ENCODE results near the gene SYNGAP1. TPM values are rescaled to one million over a fixed set of nuclear protein-coding genes. Genes with fewer than 3 reads are reported as not detected.

The SYNGAP1 gene
- total RNA-seq, 1 experiment from 2014 or later, result 29.0 TPM

DNA sequence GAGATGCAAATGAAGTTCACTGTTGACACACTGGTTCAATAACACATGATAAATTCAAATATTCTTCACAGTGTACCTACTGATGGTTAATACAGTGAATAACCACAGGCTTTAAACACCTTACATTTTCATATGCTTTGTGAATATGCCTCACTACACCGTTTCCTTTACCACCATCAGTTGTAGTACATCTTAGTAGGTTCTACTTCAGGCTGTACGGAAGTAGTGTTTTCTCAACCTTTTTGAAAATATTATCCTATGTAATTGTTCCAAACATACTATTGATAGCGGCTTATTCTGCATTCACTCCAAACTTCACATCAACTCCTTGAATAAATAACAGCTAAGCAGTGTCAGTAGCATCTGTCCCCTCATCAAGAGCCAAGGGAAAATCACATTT, 49.8 kb downstream of the SYNGAP1 start:
- BruUV-seq (replicated peaks), result no TSS peak
- no peak for TF ChIP-seq SIN3A (IDR thresholded peaks at IDR 0.05; ENCODE audit: borderline replicate concordance, insufficient read depth, low read depth, low read length)
- TF ChIP-seq TCF7L2 (IDR thresholded peaks at IDR 0.05; ENCODE audit: low read depth, low read length), result no peak
- TF ChIP-seq, protein P1, sequence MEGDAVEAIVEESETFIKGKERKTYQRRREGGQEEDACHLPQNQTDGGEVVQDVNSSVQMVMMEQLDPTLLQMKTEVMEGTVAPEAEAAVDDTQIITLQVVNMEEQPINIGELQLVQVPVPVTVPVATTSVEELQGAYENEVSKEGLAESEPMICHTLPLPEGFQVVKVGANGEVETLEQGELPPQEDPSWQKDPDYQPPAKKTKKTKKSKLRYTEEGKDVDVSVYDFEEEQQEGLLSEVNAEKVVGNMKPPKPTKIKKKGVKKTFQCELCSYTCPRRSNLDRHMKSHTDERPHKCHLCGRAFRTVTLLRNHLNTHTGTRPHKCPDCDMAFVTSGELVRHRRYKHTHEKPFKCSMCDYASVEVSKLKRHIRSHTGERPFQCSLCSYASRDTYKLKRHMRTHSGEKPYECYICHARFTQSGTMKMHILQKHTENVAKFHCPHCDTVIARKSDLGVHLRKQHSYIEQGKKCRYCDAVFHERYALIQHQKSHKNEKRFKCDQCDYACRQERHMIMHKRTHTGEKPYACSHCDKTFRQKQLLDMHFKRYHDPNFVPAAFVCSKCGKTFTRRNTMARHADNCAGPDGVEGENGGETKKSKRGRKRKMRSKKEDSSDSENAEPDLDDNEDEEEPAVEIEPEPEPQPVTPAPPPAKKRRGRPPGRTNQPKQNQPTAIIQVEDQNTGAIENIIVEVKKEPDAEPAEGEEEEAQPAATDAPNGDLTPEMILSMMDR (IDR thresholded peaks at IDR 0.05), result no peak
- TF ChIP-seq POLR2AphosphoS5 (IDR thresholded peaks at IDR 0.05; ENCODE audit: low read depth, low read length), result no peak
- no peak for TF ChIP-seq REST (IDR thresholded peaks at IDR 0.05; ENCODE audit: insufficient read depth in 1 of 2, low read depth in 2 of 2, low read length in 1 of 2)
- no peak for ATAC-seq
- H3K9me3 ChIP-seq (ENCODE audit: control insufficient read depth, insufficient read depth, low read depth, low read length), result no peaks in the 10 kb centered on the region
- in situ Hi-C loops (cut with HindIII; ENCODE audit: low pct_unique_long_range_greater_than_20kb, low sequenced_read_pairs) (no loop called here), intact Hi-C loops (cut with micrococcal nuclease; ENCODE audit: unreplicated experiment) (no loop called here)
- POLR2A ChIA-PET, result no interaction called here
- no peaks in the 10 kb centered on the region for H3K4me1 ChIP-seq (ENCODE audit: control insufficient read depth, insufficient read depth, low read length)
- no peaks in the 10 kb centered on the region for H3K27me3 ChIP-seq (ENCODE audit: control insufficient read depth, insufficient read depth, low read length)
- no peak overlapping the region for H3K4me3 ChIP-seq (ENCODE audit: low read depth in 2 of 2, low read length in 2 of 2)
- H3K36me3 ChIP-seq (ENCODE audit: control insufficient read depth, insufficient read depth, low read length), result no peaks in the 10 kb centered on the region
- CTCF ChIA-PET, result no interaction called here
- DNase-seq (ENCODE audit: low read depth, low spot score), result no peak
- H3K27ac ChIP-seq (ENCODE audit: low read length), result no peak overlapping the region

DNA sequence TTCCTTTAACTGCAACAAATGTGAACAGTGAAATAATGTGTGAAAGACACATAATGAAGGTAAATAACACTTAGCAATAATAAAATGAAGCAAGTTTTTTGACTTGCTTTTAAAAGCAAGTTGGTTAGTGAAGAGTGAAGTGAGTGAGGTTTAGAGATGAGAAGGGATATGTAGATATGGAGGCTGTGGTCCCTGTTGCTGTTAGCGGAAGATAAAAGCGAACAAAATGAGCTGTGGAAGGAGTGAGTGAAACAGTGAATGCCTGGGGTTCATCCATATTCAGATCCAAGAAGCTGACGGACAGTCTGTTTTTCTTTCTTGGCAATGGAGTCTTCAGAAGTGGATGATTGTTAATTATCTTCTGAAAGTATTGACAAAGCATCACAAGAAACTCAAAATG, 58.0 kb downstream of the SYNGAP1 start:
- peaks cover 3% of the 10 kb centered on the region; the same call in 1 of the 2 replicates for H3K27me3 ChIP-seq (ENCODE audit: control insufficient read depth, insufficient read depth, low read length)
- in situ Hi-C loops (cut with HindIII; ENCODE audit: low pct_unique_long_range_greater_than_20kb, low sequenced_read_pairs) (no loop called here), intact Hi-C loops (cut with micrococcal nuclease; ENCODE audit: unreplicated experiment) (no loop called here)
- ChIA-PET CTCF (interaction anchor here (0.9 kb wide), 1 partner anchor 13 kb away, joined by 3 read pairs; no protein-coding TSS in a partner anchor), POLR2A (no interaction called here)
- no peak overlapping the region for H3K27ac ChIP-seq (ENCODE audit: low read length)
- BruUV-seq (replicated peaks), result no TSS peak
- no peak for ATAC-seq
- H3K36me3 ChIP-seq (ENCODE audit: control insufficient read depth, insufficient read depth, low read length), result no peaks in the 10 kb centered on the region
- H3K9me3 ChIP-seq (ENCODE audit: control insufficient read depth, insufficient read depth, low read depth, low read length), result no peaks in the 10 kb centered on the region
- H3K4me1 ChIP-seq (ENCODE audit: control insufficient read depth, insufficient read depth, low read length), result no peaks in the 10 kb centered on the region
- DNase-seq (ENCODE audit: low read depth, low spot score), result no peak
- no peak for TF ChIP-seq POLR2AphosphoS5 (IDR thresholded peaks at IDR 0.05; ENCODE audit: low read depth, low read length)
- TF ChIP-seq SIN3A (IDR thresholded peaks at IDR 0.05; ENCODE audit: borderline replicate concordance, insufficient read depth, low read depth, low read length), result no peak
- no peak for TF ChIP-seq TCF7L2 (IDR thresholded peaks at IDR 0.05; ENCODE audit: low read depth, low read length)
- no peak for TF ChIP-seq REST (IDR thresholded peaks at IDR 0.05; ENCODE audit: insufficient read depth in 1 of 2, low read depth in 2 of 2, low read length in 1 of 2)
- TF ChIP-seq, protein P1 (IDR thresholded peaks at IDR 0.05), result no peak
- no peak overlapping the region for H3K4me3 ChIP-seq (ENCODE audit: low read depth in 2 of 2, low read length in 2 of 2)

Measured in Panc1 (cell line).